GM12878 (cell line): ENCODE data around the gene SLC9A3. TPM values are rescaled to one million over a fixed set of nuclear protein-coding genes. Genes with fewer than 3 reads are reported as not detected.

Experiments used
- ATAC-seq: fragments of 200-7000 bp; cut with Tn5 transposase; 3 replicates; pipeline ENCODE4 v1.9.1; 2020; ENCODE audit warnings: mild to moderate bottlenecking, moderate library complexity
- BruUV-seq: library from RNA; stranded (reverse); fragments of 400-500 nt; replicated peaks from 2 replicates; lab custom pipeline; 2021; lab: Mats Ljungman, UMichigan
- CTCF ChIA-PET: fragments of 300-600 bp; sonication (Branson Sonifier 250); formaldehyde crosslinking; extraction: SDS; loops from one replicate; lab custom pipeline; 2021; ENCODE audit warnings: inconsistent platforms; lab: Yijun Ruan, JAX
- POLR2A ChIA-PET: fragments of 350-600 bp; formaldehyde crosslinking; extraction: SDS; loops from one replicate; lab custom pipeline; 2021; ENCODE audit warnings: inconsistent platforms; lab: Charles Lee
- RAD21 ChIA-PET: fragments of 300-600 bp; sonication (Branson Sonifier 250); formaldehyde crosslinking; loops from one replicate; lab custom pipeline; 2023; ENCODE audit warnings: antibody characterized with exemption; ENCODE audit not compliant: unreplicated experiment; lab: Charles Lee
- SMC1A ChIA-PET: fragments of 300-600 bp; sonication (Branson Sonifier 250); formaldehyde crosslinking; loops from one replicate; lab custom pipeline; 2023; ENCODE audit not compliant: unreplicated experiment, uncharacterized antibody; lab: Charles Lee
- DNase-seq: peaks from one replicate; pipeline ENCODE4 v3.0.0-alpha.2; 2011; ENCODE audit warnings: low read depth, low spot score
- FAIRE-seq: peaks from 3 replicates; lab custom pipeline; 2011; peaks lifted over from hg19 to GRCh38; lab: Jason Lieb, UNC
- H2AFZ ChIP-seq: 2 replicates; pipeline ENCODE4 v1.6.0; 2011; ENCODE audit warnings: low read depth, low read length, control low read depth; ENCODE audit not compliant: control insufficient read depth
- H3K27ac ChIP-seq: 2 replicates; pipeline ENCODE4 v1.5.1; 2011; ENCODE audit warnings: control low read depth; ENCODE audit not compliant: control insufficient read depth, insufficient read depth
- H3K27me3 ChIP-seq, 2 experiments: replicated peaks in 1 of 2; 2 replicates each; pipeline versions ENCODE4 v1.6.0 to v1.6.1; 2011; ENCODE audit warnings: low read length in 1 of 2; ENCODE audit not compliant: control insufficient read depth in 2 of 2, insufficient read depth in 2 of 2
- H3K36me3 ChIP-seq, 2 experiments: 2 replicates each; pipeline ENCODE4 v1.5.1; 2011; ENCODE audit warnings: low read length in 1 of 2; ENCODE audit not compliant: control insufficient read depth in 2 of 2, insufficient read depth in 2 of 2
- H3K4me1 ChIP-seq: 2 replicates; pipeline ENCODE4 v1.6.1; 2011; ENCODE audit warnings: mild to moderate bottlenecking, low read length, moderate library complexity, mixed read lengths; ENCODE audit not compliant: control insufficient read depth, insufficient read depth
- H3K4me2 ChIP-seq: 2 replicates; pipeline ENCODE4 v1.6.0; 2011; ENCODE audit warnings: control low read depth; ENCODE audit not compliant: control insufficient read depth, insufficient read depth
- H3K4me3 ChIP-seq: fragments of 200-600 bp; sonication (generic); 2 replicates; pipeline ENCODE4 v1.5.1; 2016
- H3K79me2 ChIP-seq: 2 replicates; pipeline ENCODE4 v1.6.0; 2011; ENCODE audit warnings: low read length; ENCODE audit not compliant: control insufficient read depth, insufficient read depth
- H3K9ac ChIP-seq: 2 replicates; pipeline ENCODE4 v1.8.0; 2011; ENCODE audit warnings: low read length, control low read depth, mixed read lengths; ENCODE audit not compliant: control insufficient read depth, insufficient read depth
- H3K9me3 ChIP-seq: replicated peaks from 3 replicates; pipeline ENCODE4 v1.5.1; 2011; ENCODE audit warnings: mild to moderate bottlenecking, low read length; ENCODE audit not compliant: control insufficient read depth, insufficient read depth
- H4K20me1 ChIP-seq: 2 replicates; pipeline ENCODE4 v1.6.0; 2011; ENCODE audit not compliant: control insufficient read depth, insufficient read depth
- USF1 ChIP-seq: IDR thresholded peaks from 2 replicates; pipeline ENCODE4 v1.6.1; 2011; ENCODE audit warnings: borderline replicate concordance, low read depth, mild to moderate bottlenecking, moderate library complexity, mixed read lengths, low read length; ENCODE audit not compliant: insufficient read depth; ENCODE audit errors: extremely low read length
- WGBS: methylation state at CpG from one replicate; pipeline ENCODE4 v1.1.6; 2016; ENCODE audit warnings: low lambda C conversion rate; ENCODE audit not compliant: insufficient replicate concordance, insufficient coverage; ENCODE audit errors: missing lambda C conversion rate; 5-methylcytosine and 5-hydroxymethylcytosine counted together
- in situ Hi-C: fragments of 300-500 bp; cut with MboI; formaldehyde crosslinking; loops from 9 replicates; pipeline ENCODE4 v1.14.3; 2018; ENCODE audit warnings: mixed read lengths
- intact Hi-C: fragments of 100-400 bp; cut with micrococcal nuclease; formaldehyde crosslinking; loops from one replicate; pipeline ENCODE4 v1.14.2; 2022; ENCODE audit not compliant: unreplicated experiment
- polyA plus RNA-seq, 11 experiments: library from polyadenylated mRNA; depleted of rRNA in 4 of 11; unstranded in 6 of 11; stranded (reverse) in 5 of 11; fragments of >200 nt; fragmentation: Nextera tagmentation in 4 of 11; fragmentation: Illumina TruSeq in 1 of 11; extraction: Ambion mirVana in 4 of 11; extraction: Trizol in 1 of 11; gene quantifications; 1 replicate in 1 of 11; 2 replicates in 10 of 11; pipeline versions ENCODE4 v1.2.1 to v1.2.3, GENCODE V29; 2011 to 2016; ENCODE audit warnings: inconsistent platforms in 2 of 11, missing spikeins in 2 of 11, low read depth in 1 of 11
- total RNA-seq, 4 experiments: library from RNA; depleted of rRNA in 3 of 4; stranded (reverse); fragments of >200 nt in 3 of 4; fragmentation: Illumina TruSeq in 1 of 4; extraction: Trizol in 1 of 4; gene quantifications; 2 replicates each; pipeline versions ENCODE4 v1.2.1 to v1.2.3, GENCODE V29; 2013 to 2021
- TF ChIP-seq, protein P1 (sequence below), 3 experiments: IDR thresholded peaks in 2 of 3; conservative IDR thresholded peaks in 1 of 3; 2 replicates each; pipeline ENCODE4 v1.5.1; 2011; ENCODE audit warnings: low read depth in 3 of 3, low read length in 3 of 3, mild to moderate bottlenecking in 3 of 3, control low read depth in 2 of 3, moderate library complexity in 2 of 3, inconsistent platforms in 1 of 3, mixed read lengths in 1 of 3; ENCODE audit not compliant: control insufficient read depth in 2 of 3, insufficient read depth in 1 of 3; ENCODE audit errors: extremely low read depth in 1 of 3
- TF ChIP-seq, protein P2 (sequence below): fragments of 450-650 bp; IDR thresholded peaks from 2 replicates; pipeline ENCODE4 v1.6.1; 2018; ENCODE audit warnings: mild to moderate bottlenecking, low read depth, moderate library complexity; ENCODE audit not compliant: partially characterized antibody

SLC9A3 gene
- total and polyA plus RNA-seq, 10 of the 15 experiments (the other 5 are each of a cell fraction or from before 2014, with no cell fraction given), result 0.04 to 5.2 (median 2.3) TPM; not detected in 1

GRCh38 chr5:462051-462481 is 62.2 kb downstream of the SLC9A3 start:
- Histone ChIP-seq H3K27me3 (no peaks in the 10 kb centered on the region), H3K4me1 (peaks cover 7% of the 10 kb centered on the region), H2AFZ (no peak overlapping the region), H3K79me2 (peaks cover 14% of the 10 kb centered on the region), H3K9ac (no peak overlapping the region), H3K9me3 (no peaks in the 10 kb centered on the region; the same call in 1 of the 3 replicates), H4K20me1 (no peaks in the 10 kb centered on the region), H3K4me3 (no peak overlapping the region), H3K4me2 (no peak overlapping the region), H3K36me3 (peaks cover 29 to 31% of the 10 kb centered on the region in 2 experiments; a peak in 3 of 4 replicates), H3K27ac (no peak overlapping the region)
- ATAC-seq (no peak), FAIRE-seq (no peak), DNase-seq (no peak)
- in situ Hi-C loops, result no loop called here
- SMC1A ChIA-PET, result interaction anchor here (0.8 to 1.3 kb wide), 2 partner anchors 10 to 11 kb away, joined by 3 read pairs; no protein-coding TSS in a partner anchor
- POLR2A ChIA-PET, result interaction anchor here (3.4 kb wide), 1 partner anchor 11 kb away, joined by 17 read pairs; no protein-coding TSS in a partner anchor
- CTCF ChIA-PET, result interaction anchor here (0.6 to 1.3 kb wide), 2 partner anchors 16 to 239 kb away, joined by 3 to 5 read pairs; no protein-coding TSS in a partner anchor
- WGBS, result 98% methylated on average over 24 of the region's 24 CpGs
- intact Hi-C loops, result no loop called here
- TF ChIP-seq USF1, result no peak
- TF ChIP-seq, protein P1, sequence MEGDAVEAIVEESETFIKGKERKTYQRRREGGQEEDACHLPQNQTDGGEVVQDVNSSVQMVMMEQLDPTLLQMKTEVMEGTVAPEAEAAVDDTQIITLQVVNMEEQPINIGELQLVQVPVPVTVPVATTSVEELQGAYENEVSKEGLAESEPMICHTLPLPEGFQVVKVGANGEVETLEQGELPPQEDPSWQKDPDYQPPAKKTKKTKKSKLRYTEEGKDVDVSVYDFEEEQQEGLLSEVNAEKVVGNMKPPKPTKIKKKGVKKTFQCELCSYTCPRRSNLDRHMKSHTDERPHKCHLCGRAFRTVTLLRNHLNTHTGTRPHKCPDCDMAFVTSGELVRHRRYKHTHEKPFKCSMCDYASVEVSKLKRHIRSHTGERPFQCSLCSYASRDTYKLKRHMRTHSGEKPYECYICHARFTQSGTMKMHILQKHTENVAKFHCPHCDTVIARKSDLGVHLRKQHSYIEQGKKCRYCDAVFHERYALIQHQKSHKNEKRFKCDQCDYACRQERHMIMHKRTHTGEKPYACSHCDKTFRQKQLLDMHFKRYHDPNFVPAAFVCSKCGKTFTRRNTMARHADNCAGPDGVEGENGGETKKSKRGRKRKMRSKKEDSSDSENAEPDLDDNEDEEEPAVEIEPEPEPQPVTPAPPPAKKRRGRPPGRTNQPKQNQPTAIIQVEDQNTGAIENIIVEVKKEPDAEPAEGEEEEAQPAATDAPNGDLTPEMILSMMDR (IDR thresholded peaks at IDR 0.05 in 2 of 3, conservative IDR thresholded peaks at IDR 0.05 in 1 of 3; ENCODE audit: control insufficient read depth in 2 of 3, extremely low read depth in 1 of 3, insufficient read depth in 1 of 3, low read depth in 3 of 3, low read length in 3 of 3), result no peak
- TF ChIP-seq, protein P2, sequence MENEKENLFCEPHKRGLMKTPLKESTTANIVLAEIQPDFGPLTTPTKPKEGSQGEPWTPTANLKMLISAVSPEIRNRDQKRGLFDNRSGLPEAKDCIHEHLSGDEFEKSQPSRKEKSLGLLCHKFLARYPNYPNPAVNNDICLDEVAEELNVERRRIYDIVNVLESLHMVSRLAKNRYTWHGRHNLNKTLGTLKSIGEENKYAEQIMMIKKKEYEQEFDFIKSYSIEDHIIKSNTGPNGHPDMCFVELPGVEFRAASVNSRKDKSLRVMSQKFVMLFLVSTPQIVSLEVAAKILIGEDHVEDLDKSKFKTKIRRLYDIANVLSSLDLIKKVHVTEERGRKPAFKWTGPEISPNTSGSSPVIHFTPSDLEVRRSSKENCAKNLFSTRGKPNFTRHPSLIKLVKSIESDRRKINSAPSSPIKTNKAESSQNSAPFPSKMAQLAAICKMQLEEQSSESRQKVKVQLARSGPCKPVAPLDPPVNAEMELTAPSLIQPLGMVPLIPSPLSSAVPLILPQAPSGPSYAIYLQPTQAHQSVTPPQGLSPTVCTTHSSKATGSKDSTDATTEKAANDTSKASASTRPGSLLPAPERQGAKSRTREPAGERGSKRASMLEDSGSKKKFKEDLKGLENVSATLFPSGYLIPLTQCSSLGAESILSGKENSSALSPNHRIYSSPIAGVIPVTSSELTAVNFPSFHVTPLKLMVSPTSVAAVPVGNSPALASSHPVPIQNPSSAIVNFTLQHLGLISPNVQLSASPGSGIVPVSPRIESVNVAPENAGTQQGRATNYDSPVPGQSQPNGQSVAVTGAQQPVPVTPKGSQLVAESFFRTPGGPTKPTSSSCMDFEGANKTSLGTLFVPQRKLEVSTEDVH, result no peak
- BruUV-seq, result no TSS peak
- RAD21 ChIA-PET, result no interaction called here
